HCEC 1CT (cell line): ENCODE measurements around the gene STT3B.
A peak's percentile ranks its signal among the peaks of the same experiment; 100 is the strongest.

Source experiments
- DNase-seq: peaks from one replicate; pipeline ENCODE4 v3.0.0-alpha.2; 2017

STT3B gene

GRCh38 chr3:31522152-31522551, 10.6 kb upstream of the STT3B start:
- DNase-seq: no peak

- no peak for DNase-seq
Measured at GRCh38 chr3:31523543-31523942, 9.2 kb upstream of the STT3B start.

- DNase-seq: no peak
Measured at GRCh38 chr3:31525532-31525931, 7.2 kb upstream of the STT3B start.

GRCh38 chr3:31529421-31529820, 3.3 kb upstream of the STT3B start:
- no peak for DNase-seq

GRCh38 chr3:31530039-31530959, 2.4 kb upstream of the STT3B start:
- DNase-seq: no peak

GRCh38 chr3:31530960-31531335, 1.8 kb upstream of the STT3B start:
- no peak for DNase-seq

GRCh38 chr3:31531452-31531991, 1.2 kb upstream of the STT3B start:
- DNase-seq: peak; percentile 3

GRCh38 chr3:31531992-31532586, 636 bp upstream of the STT3B start:
- peak; percentile 99 for DNase-seq

- peak; percentile 13 for DNase-seq
Measured at GRCh38 chr3:31533169-31534064, 692 bp downstream of the STT3B start.

- DNase-seq: peak; percentile 23
Measured at GRCh38 chr3:31534065-31534425, 1.3 kb downstream of the STT3B start.

- no peak for DNase-seq
Measured at GRCh38 chr3:31536497-31536896, 3.8 kb downstream of the STT3B start.

GRCh38 chr3:31538801-31539200, 6.1 kb downstream of the STT3B start:
- no peak for DNase-seq

GRCh38 chr3:31539275-31539674, 6.5 kb downstream of the STT3B start:
- no peak for DNase-seq

- peak; percentile 12 for DNase-seq
Measured at GRCh38 chr3:31541089-31541488, 8.4 kb downstream of the STT3B start.

GRCh38 chr3:31542246-31542645, 9.5 kb downstream of the STT3B start:
- DNase-seq: no peak

GRCh38 chr3:31543375-31543774, 10.7 kb downstream of the STT3B start:
- peak; percentile 29 for DNase-seq

GRCh38 chr3:31544634-31545033, 11.9 kb downstream of the STT3B start:
- no peak for DNase-seq

GRCh38 chr3:31546162-31546561, 13.4 kb downstream of the STT3B start:
- DNase-seq: peak; percentile 35

- DNase-seq: no peak
Measured at GRCh38 chr3:31546725-31547124, 14.0 kb downstream of the STT3B start.

GRCh38 chr3:31550452-31551251, 17.9 kb downstream of the STT3B start:
- peak; percentile 38 for DNase-seq

- no peak for DNase-seq
Measured at GRCh38 chr3:31551646-31552045, 18.9 kb downstream of the STT3B start.

- DNase-seq: no peak
Measured at GRCh38 chr3:31552103-31552502, 19.4 kb downstream of the STT3B start.
